HG02642 (cell line): Measurements from ENCODE around the gene WNT16.
"Not testable (repeated sequence)": the region's sequence is repeated elsewhere in the genome, so short reads cannot be mapped to it uniquely, and the experiment has no call there.

ENCODE experiments used
- ATAC-seq: cut with Tn5 transposase; IDR thresholded peaks from one replicate; pipeline ENCODE4 v1.9.1; 2021; ENCODE audit warnings: mild to moderate bottlenecking; ENCODE audit not compliant: unreplicated experiment, poor library complexity

Gene WNT16

DNA sequence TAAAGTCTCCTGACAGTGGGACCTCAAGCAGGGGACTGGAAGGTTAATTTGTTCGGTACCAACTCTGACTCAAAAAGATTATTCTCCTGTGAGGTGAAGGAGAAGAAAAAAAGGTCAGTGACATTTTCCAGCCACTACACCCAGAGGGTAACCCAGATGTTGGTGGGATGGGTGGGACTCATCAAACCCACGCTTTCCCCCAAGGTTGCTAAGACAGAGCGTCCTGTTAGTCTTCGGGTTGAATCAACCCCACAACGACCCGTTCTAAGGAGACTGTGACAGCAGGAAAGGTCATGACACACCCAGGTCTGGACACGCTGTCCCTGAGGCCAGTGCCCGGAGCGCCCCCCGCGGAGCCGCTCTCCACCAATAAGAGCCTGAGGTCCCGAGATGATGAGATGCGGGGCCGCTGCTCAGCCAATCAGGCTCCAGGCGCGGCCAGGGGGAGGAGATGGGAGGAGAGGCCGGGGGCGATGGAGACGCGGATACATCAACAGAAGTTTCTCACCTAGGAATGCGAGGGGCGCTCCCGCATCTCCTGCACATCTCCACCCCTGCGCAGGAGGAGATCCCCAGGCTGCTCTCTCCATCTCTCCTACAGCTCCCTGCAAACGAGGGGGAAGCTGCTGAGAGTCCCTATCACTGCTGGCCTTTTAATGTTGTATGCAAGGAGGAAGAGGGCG lies at the start of gene WNT16:
TSS of gene WNT16 (plus strand) at position 493 of the 683 bp plus-strand sequence. CDS start 293 bp downstream, outside the sequence.
- ATAC-seq: no peak

DNA sequence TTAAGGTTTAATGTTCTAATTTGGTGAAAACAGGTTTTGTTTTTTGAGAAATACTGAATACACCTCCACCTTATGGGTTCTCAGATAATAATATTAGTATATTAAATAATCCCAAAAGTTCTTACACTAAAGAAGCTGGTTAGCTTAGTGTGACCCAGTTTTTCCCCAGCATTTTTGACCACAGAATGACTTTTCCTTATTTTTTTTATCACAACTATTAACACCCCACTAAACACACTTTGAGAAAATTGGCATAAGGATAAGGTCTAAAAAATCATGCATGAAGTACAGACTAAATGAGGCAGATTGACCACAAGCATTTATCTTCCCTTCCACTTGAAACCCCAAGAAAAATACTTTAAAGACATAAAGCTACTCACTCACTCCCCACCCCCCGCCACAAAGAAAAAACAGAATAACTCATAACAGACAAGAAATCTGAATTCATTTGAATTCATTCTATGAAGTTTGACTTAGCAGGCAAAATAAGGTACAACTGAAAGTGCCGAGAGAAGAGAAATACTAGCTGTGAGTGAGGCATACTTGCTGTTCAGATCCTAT lies 49.7 kb upstream of the WNT16 start:
- no peak for ATAC-seq

DNA sequence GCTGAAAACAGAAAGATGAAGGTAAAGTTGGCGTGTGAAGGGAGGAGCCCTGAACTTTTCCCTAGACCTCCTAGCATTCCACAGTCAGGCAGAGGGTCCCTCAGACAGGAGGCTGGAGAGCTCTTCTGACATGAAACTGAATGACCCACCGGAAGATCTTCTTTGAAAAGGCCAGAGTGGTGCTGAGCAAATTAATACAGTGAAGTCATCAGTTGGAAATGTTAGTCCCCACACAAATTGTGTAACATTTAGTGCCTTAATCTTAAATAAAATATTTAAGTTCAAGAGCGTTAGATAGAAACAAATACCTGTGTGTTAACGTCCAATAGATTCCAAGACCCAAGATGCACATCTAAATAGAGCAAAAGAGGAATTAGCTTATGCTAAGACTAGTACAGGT lies 49.0 kb upstream of the WNT16 start:
- no peak for ATAC-seq

- no peak for ATAC-seq
Measured at GRCh38 chr7:121280656-121281055, 48.1 kb upstream of the WNT16 start.

GRCh38 chr7:121282129-121282528 lies 46.7 kb upstream of the WNT16 start:
- ATAC-seq: no peak

GRCh38 chr7:121285066-121285667 lies 43.6 kb upstream of the WNT16 start:
- ATAC-seq: no peak

- ATAC-seq: no peak
Measured at GRCh38 chr7:121286186-121286585, 42.6 kb upstream of the WNT16 start.

GRCh38 chr7:121286742-121287734 lies 41.8 kb upstream of the WNT16 start:
- ATAC-seq: no peak

- ATAC-seq: no peak
Measured at GRCh38 chr7:121288894-121289293, 39.9 kb upstream of the WNT16 start.

DNA sequence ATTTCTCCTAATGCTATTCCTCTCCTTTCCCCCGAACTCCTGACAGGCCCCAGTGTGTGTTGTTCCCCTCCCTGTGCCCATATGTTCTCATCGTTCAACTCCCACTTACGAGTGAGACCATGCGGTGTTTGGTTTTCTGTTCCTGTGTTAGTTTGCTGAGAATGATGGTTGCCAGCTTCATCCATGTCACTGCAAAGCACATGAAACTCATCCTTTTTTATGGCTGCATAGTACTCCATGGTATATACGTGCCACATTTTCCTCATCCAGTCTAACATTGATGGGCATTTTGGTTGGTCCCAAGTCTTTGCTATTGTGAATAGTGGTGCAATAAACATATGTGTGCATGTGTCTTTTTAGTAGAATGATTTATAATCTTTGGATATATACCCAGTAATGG lies 38.9 kb upstream of the WNT16 start:
- not testable (repeated sequence) for ATAC-seq

- no peak for ATAC-seq
Measured at GRCh38 chr7:121294448-121294992, 34.3 kb upstream of the WNT16 start.

DNA sequence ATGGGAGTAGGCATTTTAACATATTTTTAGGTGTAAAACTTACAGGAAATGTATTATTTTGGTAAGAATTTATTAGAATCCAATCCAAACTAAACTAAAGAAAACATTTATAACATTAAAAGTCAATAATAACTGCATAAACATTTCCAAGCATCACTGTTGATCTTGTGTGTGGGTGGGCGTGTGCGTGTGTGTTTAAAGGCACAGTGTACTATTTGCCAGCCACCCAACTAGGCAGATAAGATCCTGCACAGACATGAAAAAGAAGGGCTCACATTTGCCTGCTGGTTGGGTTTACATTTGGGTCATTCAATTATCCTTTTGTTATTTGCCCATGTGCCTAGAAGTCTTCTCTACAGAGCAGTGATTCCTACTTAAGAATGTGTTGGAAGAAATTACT lies 31.0 kb upstream of the WNT16 start:
- ATAC-seq: no peak

DNA sequence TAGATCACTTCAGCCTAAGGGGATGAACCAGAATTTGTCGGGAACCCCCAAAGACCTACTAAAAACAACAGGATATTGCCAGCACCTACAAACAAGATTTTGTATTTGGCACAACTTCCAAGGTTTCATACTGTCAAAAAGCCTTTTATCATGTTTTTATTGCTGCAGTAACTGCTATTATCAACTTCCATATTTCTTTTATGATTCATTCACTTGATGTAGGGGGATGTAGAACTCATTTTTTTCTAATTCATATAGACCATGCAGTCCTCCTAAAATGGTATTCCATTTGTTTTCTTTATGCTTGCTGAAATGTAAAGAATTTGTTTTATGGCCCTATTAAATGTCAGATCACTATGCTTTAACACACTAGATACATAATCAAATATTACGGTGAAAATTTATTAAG lies 30.0 kb upstream of the WNT16 start:
- no peak for ATAC-seq

DNA sequence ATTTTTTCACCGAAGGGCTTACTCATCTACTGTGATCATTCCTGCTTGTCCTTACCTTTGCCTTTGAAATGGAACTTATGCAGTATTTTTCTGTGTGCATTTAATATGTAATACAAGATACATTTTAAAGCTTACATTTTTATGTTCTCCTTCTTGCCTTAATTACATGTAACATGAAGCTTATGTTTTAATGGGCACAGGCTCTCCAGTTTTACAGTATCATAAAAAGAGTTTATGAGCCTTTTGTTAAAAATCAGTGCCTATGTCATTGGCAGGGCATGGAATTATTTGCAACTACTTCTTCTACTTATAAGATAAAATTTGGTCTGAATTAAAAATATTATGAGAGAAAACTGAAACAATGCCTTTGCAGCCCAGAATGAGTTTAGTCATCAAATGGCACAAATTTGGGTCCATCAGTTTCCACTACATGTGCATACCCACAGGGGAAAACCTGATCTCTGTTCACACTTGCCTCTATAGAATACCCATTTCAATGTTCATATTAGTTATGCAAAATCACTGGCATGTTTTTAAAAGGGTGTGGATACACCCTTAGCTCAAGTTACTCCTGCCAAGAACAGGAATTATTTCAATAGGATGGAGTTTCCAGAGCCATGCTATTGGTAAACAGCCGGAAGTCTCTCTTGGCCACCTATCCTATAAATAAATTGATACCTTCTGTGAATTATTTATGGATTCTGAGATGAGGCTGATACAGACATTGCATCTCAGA lies 27.9 kb upstream of the WNT16 start:
- ATAC-seq: no peak

GRCh38 chr7:121301446-121302213 lies 27.2 kb upstream of the WNT16 start:
- ATAC-seq: no peak

GRCh38 chr7:121302214-121302745 lies 26.5 kb upstream of the WNT16 start:
- ATAC-seq: peak; percentile 95

DNA sequence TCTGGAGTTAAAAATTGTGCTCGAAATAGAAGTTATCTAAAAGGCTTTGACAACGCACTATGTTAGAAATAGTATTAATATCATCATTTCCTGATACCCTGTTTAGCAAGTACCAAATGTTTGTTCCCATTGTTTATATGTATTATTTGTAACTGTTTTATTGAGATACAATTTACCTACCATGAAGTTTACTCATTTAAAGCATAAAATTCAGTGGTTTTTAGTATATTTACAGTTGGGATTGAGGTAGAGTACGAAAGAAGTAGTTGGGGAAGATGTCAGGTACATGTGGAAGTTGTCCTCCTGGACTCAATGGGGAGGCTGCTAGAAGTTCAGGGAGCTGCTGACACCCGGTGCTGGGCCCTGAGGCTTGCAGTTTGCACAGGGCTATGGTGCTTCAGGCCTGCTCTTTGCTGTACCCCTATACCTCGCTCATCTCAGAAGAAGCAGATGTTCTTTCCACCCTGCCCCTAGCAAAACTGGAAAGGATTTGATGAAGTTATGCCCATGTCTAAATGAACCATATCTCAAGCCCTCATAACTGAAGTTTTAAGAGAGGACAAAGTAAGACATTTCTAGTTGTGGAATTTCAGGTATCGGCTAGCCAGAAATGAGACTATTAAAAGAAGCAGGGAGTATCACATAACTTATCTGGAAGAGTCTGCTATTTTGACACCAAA lies 25.2 kb upstream of the WNT16 start:
- no peak for ATAC-seq

- no peak for ATAC-seq
Measured at GRCh38 chr7:121304102-121304658, 24.6 kb upstream of the WNT16 start.
